Measurements from ENCODE around the gene RAC2. TPM values are rescaled to one million over a fixed set of nuclear protein-coding genes. Genes with fewer than 3 reads are reported as not detected.

RAC2 gene
- total and polyA plus RNA-seq, 2 of the 8 experiments (the other 6 are each of a cell fraction or from before 2014, with no cell fraction given): 2.3 to 4.3 TPM

- H3K23me2 ChIP-seq (ENCODE audit: low read depth, low read length): no peaks in the 10 kb centered on the region
- TF ChIP-seq CHD2 (IDR thresholded peaks at IDR 0.05; ENCODE audit: low read length) (peak; percentile 59; the same call in 1 of the 2 replicates), BCL11A (IDR thresholded peaks at IDR 0.05; ENCODE audit: low read depth in 2 of 2, low read length in 2 of 2) (no peak)
- no peak overlapping the region for H2BK120ac ChIP-seq (replicated peaks; ENCODE audit: low read depth, low read length)
- no peak overlapping the region for H3K9ac ChIP-seq (replicated peaks in 1 of 4; ENCODE audit: extremely low read depth in 1 of 4, low read depth in 3 of 4, low read length in 3 of 4)
- H3K79me2 ChIP-seq (ENCODE audit: control insufficient read depth in 1 of 2, insufficient read depth in 2 of 2, low read length in 2 of 2): no peaks in the 10 kb centered on the region
- H2BK20ac ChIP-seq (ENCODE audit: low read length): no peak overlapping the region
- no peaks in the 10 kb centered on the region; a peak in 1 of 4 replicates for H3K9me3 ChIP-seq (ENCODE audit: insufficient read depth in 2 of 2, low read depth in 1 of 2, low read length in 1 of 2)
- no peaks in the 10 kb centered on the region for H3K36me3 ChIP-seq (ENCODE audit: control insufficient read depth in 2 of 4, insufficient read depth in 4 of 4, low read length in 3 of 4)
- H4K5ac ChIP-seq (ENCODE audit: insufficient read length, low read depth, low read length): no peak overlapping the region
- 75% methylated on average over 4 of the region's 4 CpGs; no CpG with 5 or more reads in 1 of the 2 experiments for WGBS, 2 experiments (ENCODE audit: extremely low coverage in 1 of 2, insufficient coverage in 1 of 2, insufficient read length in 1 of 2, insufficient replicate concordance in 2 of 2, low coverage in 1 of 2, low lambda C conversion rate in 2 of 2, missing lambda C conversion rate in 1 of 2)
- CTCF ChIA-PET (ENCODE audit: partially characterized antibody): interaction anchor here (0.6 to 2.4 kb wide), 3 partner anchors 20 to 394 kb away, joined by 3 to 6 read pairs (median 3); no protein-coding TSS in a partner anchor
- no peak overlapping the region for H2BK5ac ChIP-seq (ENCODE audit: low read depth, low read length)
- no peak overlapping the region for H2AK5ac ChIP-seq (ENCODE audit: low read depth, low read length)
- FAIRE-seq (no peak), DNase-seq (ENCODE audit: low read depth in 1 of 2, low spot score in 2 of 2) (no peak)
- POLR2A ChIA-PET (ENCODE audit: partially characterized antibody): no interaction called here
- H4K20me1 ChIP-seq (replicated peaks in 1 of 2; ENCODE audit: control insufficient read depth in 1 of 2, insufficient read depth in 2 of 2, low read length in 2 of 2): no peaks in the 10 kb centered on the region
- no peak overlapping the region for H3K56ac ChIP-seq (replicated peaks; ENCODE audit: insufficient read length, low read depth, low read length)
- no peaks in the 10 kb centered on the region for H3K4me1 ChIP-seq (replicated peaks in 1 of 4; ENCODE audit: control insufficient read depth in 3 of 4, insufficient read depth in 4 of 4, low read length in 3 of 4)
- no peak overlapping the region for H2BK12ac ChIP-seq (ENCODE audit: low read depth, low read length)
- H3K23ac ChIP-seq (ENCODE audit: insufficient read length): no peak overlapping the region
- H2AFZ ChIP-seq (ENCODE audit: low read length): no peak overlapping the region
- H3K14ac ChIP-seq (ENCODE audit: insufficient read length): no peak overlapping the region
- no peak overlapping the region for H3K4me3 ChIP-seq (ENCODE audit: extremely low read depth in 1 of 4, insufficient read depth in 2 of 4, low read depth in 3 of 4, low read length in 4 of 4)
- H3K18ac ChIP-seq (ENCODE audit: extremely low read depth, low read length): no peak overlapping the region
- H3K79me1 ChIP-seq (ENCODE audit: low read depth, low read length): no peaks in the 10 kb centered on the region
- H3K27me3 ChIP-seq (replicated peaks in 1 of 4; ENCODE audit: control insufficient read depth in 3 of 4, extremely low read depth in 1 of 4, insufficient read depth in 3 of 4, low read length in 3 of 4): no peaks in the 10 kb centered on the region
- no peak overlapping the region for H3K27ac ChIP-seq (ENCODE audit: low read depth, low read length)
- no peak overlapping the region for H3K4me2 ChIP-seq (ENCODE audit: insufficient read depth in 1 of 2, low read depth in 2 of 2, low read length in 2 of 2)
- no peak overlapping the region for H4K91ac ChIP-seq (replicated peaks; ENCODE audit: insufficient read length, low read length)
- no peak overlapping the region for H3K4ac ChIP-seq (replicated peaks; ENCODE audit: insufficient read length, low read depth, low read length)
- H2BK15ac ChIP-seq (ENCODE audit: low read length): no peak overlapping the region
- H4K8ac ChIP-seq (ENCODE audit: extremely low read depth, insufficient read depth, low read length): no peak overlapping the region
These were observed 23.5 kb downstream of the RAC2 start for GRCh38 chr22:37220543-37220981.
